ENCODE results near the gene KCNG2.

GRCh38 chr18:79904357-79905147 lies 106.8 kb downstream of the KCNG2 start:
- TF ChIP-seq CTCF (IDR thresholded peaks at IDR 0.05) (no peak), POLR2A (IDR thresholded peaks at IDR 0.05) (no peak)

Measured in body of pancreas (tissue), 4 donors.